NCI-H69 (cell line): ENCODE data around the gene OPRL1.
A peak's percentile ranks its signal among the peaks of the same experiment; 100 is the strongest.
"Not testable (repeated sequence)": the region's sequence is repeated elsewhere in the genome, so short reads cannot be mapped to it uniquely, and the experiment has no call there.

ENCODE experiments used
- DNase-seq: peaks from one replicate; lab custom pipeline; 2025; lab: John Stamatoyannopoulos, UW

Gene OPRL1

GRCh38 chr20:64117432-64117777 is 37.5 kb downstream of the OPRL1 start:
- not testable (repeated sequence) for DNase-seq

DNA sequence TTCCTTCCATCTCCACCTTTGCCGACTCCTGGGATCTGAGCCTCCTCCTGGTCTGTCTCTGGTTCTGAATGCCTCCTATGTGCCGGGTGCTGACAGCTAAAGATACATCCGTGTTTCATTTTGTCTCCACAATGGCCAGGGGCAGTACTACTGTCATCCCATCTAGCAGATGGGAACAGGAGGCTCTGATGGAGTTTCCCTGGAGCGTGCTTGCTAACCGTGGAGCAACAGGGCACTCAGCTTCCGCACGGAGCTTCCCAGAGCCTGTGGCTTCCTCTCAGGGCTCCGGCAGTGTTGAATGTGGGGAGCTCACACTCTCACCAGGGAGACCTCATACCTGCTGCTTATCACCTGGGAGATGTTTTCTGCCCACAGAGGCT is 39.4 kb downstream of the OPRL1 start:
- DNase-seq: no peak

- no peak for DNase-seq
Measured at GRCh38 chr20:64119681-64120341, 39.9 kb downstream of the OPRL1 start.

GRCh38 chr20:64121586-64121985 is 41.7 kb downstream of the OPRL1 start:
- DNase-seq: no peak

DNA sequence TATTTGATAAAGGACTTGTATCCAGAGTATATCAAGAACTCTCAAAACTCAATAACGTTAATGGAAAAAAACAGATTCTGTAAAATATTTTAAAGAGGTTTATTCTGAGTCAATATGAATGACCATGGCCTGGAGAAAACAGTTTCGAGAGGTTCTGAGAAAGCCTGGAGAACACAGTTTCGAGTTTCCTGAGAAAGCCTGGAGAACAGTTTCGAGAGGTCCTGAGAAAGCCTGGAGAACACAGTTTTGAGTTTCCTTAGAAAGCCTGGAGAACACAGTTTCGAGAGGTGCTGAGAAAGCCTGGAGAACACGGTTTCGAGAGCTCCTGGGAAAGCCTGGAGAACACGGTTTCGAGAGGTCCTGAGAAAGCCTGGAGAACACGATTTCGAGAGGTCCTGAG is 43.0 kb downstream of the OPRL1 start:
- DNase-seq: not testable (repeated sequence)

DNA sequence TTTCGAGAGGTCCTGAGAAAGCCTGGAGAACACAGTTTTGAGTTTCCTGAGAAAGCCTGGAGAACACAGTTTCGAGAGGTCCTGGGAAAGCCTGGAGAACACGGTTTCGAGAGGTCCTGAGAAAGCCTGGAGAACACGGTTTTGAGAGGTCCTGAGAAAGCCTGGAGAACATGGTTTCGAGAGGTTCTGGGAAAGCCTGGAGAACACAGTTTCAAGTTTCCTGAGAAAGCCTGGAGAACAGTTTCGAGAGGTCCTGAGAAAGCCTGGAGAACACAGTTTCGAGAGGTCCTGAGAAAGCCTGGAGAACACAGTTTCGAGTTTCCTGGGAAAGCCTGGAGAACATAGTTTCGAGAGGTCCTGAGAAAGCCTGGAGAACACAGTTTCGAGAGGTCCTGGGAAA is 43.6 kb downstream of the OPRL1 start:
- DNase-seq: not testable (repeated sequence)

DNA sequence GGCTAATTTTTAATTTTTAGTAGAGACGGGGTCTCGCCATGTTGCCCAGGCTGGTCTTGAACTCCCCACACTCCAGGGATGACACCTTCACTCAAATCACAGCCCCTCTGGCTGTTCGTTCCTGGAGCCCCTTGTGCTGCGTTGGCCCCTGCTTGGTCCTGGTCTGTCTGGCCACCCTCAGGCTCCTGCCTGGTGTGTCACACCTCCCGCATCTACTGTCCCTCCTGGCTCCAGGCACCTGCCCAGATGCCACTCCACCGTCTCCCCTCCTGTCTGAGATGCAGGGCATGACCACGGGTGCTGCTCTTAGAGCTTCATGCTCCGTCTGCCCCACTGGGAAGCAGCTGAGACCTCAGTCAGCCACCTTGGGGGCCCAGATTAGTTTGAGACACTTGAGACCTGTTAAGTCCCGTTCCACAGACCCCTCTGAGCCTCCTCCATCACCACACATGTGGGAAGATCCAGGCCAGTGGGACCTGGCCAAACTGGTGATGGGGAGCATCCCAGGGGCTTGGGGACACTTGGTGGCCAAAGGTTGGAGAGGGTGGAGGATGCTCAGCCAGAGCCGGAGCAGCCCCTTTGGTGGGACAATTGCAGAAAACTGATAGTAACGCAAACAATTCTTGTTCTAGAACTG is 49.4 kb downstream of the OPRL1 start:
- no peak for DNase-seq

DNA sequence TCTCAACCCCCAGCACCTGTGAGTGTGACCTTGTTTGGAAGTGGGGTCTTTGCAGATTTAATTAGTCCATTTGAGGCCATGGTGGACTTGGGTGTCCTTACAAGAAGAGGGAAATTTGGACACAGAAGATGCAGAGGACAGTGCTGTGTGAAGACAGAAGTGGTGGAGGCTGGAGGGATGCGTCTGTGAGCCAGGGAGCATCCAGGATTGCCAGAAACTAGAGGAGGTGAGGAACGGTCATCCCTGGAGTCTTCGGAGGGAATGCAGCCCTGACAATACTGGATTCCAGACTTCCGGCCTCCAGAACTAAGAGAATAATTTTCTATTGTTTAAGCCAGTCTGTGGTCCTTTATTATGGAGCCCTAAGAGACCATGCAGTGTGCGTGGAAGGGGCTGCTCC is 50.4 kb downstream of the OPRL1 start:
- DNase-seq: no peak

DNA sequence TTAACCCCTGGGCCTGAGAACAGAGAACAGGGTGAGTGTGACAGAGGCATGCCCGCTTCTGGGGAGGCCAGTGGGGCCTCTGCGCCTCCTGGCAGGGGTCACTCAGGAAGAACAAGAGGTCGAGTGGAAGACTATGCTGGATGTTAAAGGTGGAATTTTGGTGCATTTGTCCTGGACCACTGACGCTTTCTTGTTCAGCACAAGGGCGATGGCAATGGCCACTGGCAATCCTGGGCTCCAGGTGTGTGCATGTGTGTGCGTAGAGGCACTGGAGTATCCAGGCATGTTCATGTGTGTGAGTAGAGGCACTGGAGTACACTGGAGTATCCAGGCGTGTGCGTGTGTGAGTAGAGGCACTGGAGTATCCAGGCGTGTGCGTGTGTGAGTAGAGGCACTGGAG is 51.0 kb downstream of the OPRL1 start:
- no peak for DNase-seq

- peak; percentile 6 for DNase-seq
Measured at GRCh38 chr20:64131406-64131805, 51.5 kb downstream of the OPRL1 start.

DNA sequence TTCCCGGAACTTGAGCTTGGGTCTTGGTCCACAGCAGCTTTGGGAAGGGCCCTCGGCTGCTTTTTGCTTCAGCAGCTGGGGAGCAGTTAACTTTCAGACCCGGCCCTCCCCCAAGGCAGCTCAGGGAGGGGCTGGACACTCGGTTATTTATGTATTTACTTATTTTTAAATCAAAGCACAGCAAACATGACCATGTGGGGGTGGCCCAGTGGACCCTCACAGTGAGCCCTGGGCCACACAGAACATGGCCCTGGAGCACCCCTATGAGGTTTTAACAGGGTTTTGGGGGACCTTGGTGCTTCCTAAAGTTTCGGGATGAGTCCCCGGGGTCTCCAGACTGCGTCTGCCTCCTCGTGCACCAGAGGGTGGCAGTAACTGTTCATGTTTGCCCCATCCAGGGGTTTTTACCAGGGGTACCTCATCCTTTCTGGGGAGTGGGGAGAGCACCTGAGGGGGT is 54.1 kb downstream of the OPRL1 start:
- DNase-seq: peak; percentile 48

DNA sequence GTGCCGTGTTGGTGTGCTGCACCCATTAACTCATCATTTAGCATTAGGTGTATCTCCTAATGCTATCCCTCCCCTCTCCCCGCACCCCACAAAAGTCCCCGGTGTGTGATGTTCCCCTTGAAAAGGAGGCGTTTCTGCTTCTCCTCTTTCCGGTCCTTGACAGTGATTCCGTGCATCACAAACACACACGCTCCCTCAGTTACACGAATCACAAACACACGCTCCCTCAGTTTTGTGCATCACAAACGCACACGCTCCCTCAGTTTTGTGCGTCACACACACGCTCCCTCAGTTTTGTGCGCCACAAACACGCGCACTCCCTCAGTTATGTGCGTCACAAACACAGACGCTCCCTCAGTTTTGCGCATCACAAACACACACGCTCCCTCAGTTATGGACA is 54.9 kb downstream of the OPRL1 start:
- DNase-seq: not testable (repeated sequence)

DNA sequence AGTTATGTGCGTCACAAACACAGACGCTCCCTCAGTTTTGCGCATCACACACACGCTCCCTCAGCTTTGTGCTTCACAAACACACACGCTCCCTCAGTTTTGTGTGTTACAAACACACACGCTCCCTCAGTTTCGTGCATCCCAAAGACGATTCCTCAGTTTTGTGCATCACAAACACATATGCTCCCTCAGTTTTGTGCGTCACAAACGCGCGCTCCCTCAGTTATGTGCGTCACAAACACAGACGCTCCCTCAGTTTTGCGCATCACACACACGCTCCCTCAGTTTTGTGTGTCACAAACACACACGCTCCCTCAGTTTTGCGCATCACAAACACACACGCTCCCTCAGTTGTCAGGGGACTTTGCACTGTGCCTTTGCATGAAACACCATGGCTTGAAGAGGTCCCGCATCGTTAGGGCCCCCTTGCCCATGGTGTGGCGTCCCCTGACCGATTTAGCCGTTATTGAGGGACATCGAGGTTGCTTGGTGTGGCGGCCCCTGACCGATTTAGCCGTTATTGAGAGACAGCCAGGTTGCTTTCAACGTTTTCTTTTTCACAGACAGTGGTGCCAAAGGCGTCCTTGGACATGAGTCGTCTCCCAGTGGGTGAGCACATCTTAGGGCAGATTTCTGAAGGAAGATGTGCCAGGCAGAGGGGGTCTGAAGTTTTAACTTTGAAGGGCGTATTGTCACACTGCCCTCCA is 56.3 kb downstream of the OPRL1 start:
- no peak for DNase-seq

DNA sequence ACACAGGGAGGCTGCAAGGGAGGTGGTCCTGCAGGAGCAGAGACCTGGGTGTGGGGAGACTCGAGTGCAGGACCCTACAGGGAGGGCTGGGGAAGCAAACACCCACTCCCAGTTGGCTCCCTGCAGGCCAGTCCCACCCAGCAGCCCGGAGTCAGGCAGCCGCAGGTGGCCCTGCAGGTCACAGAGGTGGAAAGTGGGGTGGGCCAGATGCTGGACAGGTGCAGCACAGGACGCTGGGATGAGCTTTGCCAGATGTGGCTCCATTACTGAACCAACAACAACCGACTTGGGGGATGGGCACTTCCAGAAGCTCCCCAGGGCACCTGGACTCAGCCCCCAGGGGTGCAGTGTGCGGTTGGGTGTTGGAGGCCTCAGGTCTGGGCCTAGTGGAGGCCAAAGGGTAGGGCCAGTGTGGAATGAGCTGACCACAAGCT is 57.7 kb downstream of the OPRL1 start:
- DNase-seq: no peak

- no peak for DNase-seq
Measured at GRCh38 chr20:64138276-64138815, 58.5 kb downstream of the OPRL1 start.

DNA sequence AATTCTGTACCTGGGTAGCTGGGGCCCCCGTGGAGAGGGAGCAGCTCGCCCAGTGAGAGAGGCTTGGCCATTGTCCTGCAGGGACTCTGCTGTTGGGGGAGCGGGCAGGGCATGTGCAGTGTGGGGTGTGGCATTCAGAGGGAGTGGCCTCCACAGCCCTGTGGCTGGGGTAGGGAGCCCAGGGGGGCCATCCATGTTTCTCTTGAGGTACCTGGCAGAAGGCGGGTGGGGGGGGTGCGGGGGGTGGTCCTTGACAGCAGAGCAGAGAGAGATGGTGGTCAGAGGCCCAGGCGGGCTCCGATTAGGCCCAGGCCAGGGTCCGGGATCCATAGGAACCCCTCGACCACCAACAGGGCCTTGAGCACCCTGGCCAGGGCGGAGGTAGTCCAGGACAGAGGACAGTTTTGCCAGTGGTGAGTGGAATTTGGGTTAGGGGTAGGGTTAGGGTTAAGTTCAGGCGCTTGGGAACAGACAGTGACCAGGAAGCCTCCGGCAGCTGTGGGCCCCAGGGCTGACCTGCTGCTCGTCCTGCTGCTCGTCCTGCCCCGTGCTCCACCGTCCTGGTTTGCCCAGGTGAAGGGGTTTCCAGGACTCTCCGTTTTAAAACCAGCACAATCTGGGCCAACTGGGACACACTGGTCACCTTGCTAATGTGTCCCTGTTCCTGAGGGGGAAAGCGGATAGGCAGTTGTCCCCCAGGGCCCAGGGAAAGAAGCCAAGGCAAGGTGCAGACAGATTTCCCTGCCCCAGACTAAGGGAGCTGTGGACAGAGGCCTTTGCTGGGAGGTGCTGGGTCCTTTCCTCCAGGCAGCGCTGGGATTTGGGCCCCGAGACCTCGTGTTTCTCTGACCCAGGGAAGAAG is 59.5 kb downstream of the OPRL1 start:
- DNase-seq: no peak

DNA sequence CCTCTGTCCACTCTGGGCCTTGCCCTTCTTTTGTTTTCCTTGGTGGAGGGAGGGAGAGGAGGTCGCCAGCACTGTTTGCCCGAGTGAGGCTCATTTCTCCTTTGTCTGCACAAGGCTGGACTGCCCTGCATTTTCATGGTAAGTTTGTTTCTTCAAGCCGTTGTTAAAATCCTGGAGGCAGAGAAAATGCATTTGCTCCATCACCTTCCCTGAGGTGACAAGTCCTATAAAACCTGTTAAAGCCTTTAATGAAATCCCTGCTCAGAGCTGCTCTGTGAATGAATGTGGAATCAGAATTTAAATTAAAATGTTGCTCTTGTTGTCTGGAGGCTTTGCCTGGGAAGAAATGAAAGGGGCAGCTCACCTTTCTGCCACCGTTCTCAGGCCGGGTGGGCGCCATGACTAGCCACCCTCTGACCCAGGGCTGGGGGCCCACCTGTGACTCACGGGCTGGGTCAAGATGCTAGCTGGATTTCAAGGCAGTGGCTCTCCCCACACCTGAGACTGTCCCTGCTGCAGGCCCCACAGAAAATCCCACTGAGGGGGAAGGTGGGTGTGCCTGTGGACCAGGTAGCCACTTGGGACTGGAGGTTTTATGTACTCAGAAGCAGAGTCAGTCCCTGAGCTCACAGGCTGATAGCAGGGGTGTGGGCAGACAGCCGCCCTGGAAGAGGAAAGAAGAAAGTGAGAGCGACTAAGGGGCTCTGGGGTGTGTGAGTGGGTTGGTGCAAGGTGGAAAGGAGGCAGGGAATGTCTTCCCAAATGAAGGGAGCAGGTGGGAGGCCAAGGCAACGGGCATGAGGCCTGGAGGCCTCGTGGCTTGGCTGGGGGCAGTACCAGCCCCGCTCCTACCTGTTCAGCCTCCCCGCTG is 60.4 kb downstream of the OPRL1 start:
- DNase-seq: no peak

- no peak for DNase-seq
Measured at GRCh38 chr20:64140956-64141355, 61.1 kb downstream of the OPRL1 start.

GRCh38 chr20:64142590-64142989 is 62.7 kb downstream of the OPRL1 start:
- peak; percentile 47 for DNase-seq

DNA sequence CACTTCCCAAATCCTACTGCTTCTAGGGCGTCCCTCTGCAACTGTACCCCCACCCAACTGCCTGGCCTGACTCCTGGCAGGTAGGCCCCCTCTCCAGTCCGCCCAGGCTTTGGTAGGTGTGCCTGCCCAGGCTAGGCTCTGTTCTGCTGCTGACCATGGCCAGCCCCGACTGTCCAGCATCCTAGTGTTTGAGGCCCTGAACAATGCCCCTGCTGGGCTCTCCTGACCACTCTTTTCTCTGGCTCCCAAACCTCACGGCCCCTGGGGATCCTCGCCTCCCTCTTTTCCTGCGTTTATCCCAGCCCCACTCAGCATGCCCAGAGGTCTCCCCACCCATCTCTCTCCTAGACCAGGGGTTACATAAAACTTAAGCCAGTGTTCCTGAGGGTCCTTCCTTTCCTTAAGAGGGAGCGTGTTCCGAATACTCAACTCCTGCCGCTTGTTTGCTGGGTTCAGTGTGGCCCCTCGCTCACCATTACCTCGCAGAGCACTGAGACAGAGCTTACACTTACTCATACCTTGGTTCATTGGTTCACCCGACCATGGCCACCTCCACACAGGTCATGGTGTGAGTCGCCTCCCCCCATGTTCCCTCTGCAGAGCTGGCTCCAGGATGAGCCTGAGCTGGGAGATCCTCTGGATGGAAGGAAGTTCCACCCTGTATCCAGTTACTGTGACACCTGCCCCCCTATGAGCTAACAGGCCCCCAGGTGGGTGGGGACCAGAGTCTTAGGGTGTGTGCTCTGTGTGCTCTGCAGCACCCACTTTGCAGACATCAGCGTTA is 63.3 kb downstream of the OPRL1 start:
- no peak for DNase-seq
